Duodenal mucosa (tissue), 2 donors: ENCODE results near the gene C1GALT1.
"Not testable (repeated sequence)": the region's sequence is repeated elsewhere in the genome, so short reads cannot be mapped to it uniquely, and the experiment has no call there.

ENCODE experiments used
- H3K27ac ChIP-seq: one replicate; pipeline ENCODE4 v1.7.0; 2013; ENCODE audit warnings: low read depth, low read length
- H3K27me3 ChIP-seq, 2 donors: one replicate each; pipeline ENCODE4 v1.7.0; 2013; ENCODE audit warnings: low read length in 2 of 2, control low read depth in 1 of 2; ENCODE audit not compliant: insufficient read depth in 2 of 2, control insufficient read depth in 1 of 2
- H3K36me3 ChIP-seq, 2 donors: one replicate each; pipeline ENCODE4 v1.7.0; 2013; ENCODE audit warnings: low read length in 2 of 2, control low read depth in 1 of 2; ENCODE audit not compliant: insufficient read depth in 2 of 2, control insufficient read depth in 1 of 2
- H3K4me1 ChIP-seq, 2 donors: one replicate each; pipeline ENCODE4 v1.7.0; 2013; ENCODE audit warnings: low read length in 2 of 2, control low read depth in 1 of 2; ENCODE audit not compliant: insufficient read depth in 2 of 2, control insufficient read depth in 1 of 2
- H3K4me3 ChIP-seq, 2 donors: one replicate each; pipeline ENCODE4 v1.7.0; 2013; ENCODE audit warnings: low read length in 2 of 2, low read depth in 1 of 2
- H3K9ac ChIP-seq, 2 donors: one replicate each; pipeline ENCODE4 v1.7.0; 2013; ENCODE audit warnings: low read length in 2 of 2, low read depth in 1 of 2
- H3K9me3 ChIP-seq, 2 donors: one replicate each; pipeline ENCODE4 v1.7.0; 2013; ENCODE audit warnings: low read length in 2 of 2, control low read depth in 1 of 2; ENCODE audit not compliant: control insufficient read depth in 1 of 2

Gene C1GALT1

GRCh38 chr7:7231000-7231399, 48.7 kb downstream of the C1GALT1 start:
- Histone ChIP-seq H3K4me1 (peaks cover 5 to 12% of the 10 kb centered on the region in 2 donors), H3K4me3 (no peak overlapping the region), H3K27me3 (no peaks in the 10 kb centered on the region), H3K9me3 (peaks cover 4 to 5% of the 10 kb centered on the region in 2 donors), H3K36me3 (peaks cover 0 to 11% of the 10 kb centered on the region in 2 donors), H3K9ac (no peak overlapping the region), H3K27ac (no peak overlapping the region)

GRCh38 chr7:7231865-7232264, 49.5 kb downstream of the C1GALT1 start:
- Histone ChIP-seq H3K36me3 (peaks cover 0 to 13% of the 10 kb centered on the region in 2 donors), H3K9me3 (peaks cover 4 to 5% of the 10 kb centered on the region in 2 donors), H3K4me3 (no peak overlapping the region), H3K9ac (no peak overlapping the region), H3K27me3 (no peaks in the 10 kb centered on the region), H3K27ac (no peak overlapping the region), H3K4me1 (peaks cover 5 to 12% of the 10 kb centered on the region in 2 donors)

GRCh38 chr7:7235347-7235746, 53.0 kb downstream of the C1GALT1 start:
- Histone ChIP-seq H3K36me3 (peaks cover 8 to 32% of the 10 kb centered on the region in 2 donors), H3K4me3 (no peak overlapping the region), H3K27ac (no peak overlapping the region), H3K27me3 (no peaks in the 10 kb centered on the region), H3K9ac (no peak overlapping the region), H3K9me3 (peaks cover 4 to 5% of the 10 kb centered on the region in 2 donors), H3K4me1 (peaks cover 5 to 12% of the 10 kb centered on the region in 2 donors)

- Histone ChIP-seq H3K9ac (no peak overlapping the region), H3K4me3 (no peak overlapping the region), H3K4me1 (peaks cover 5 to 12% of the 10 kb centered on the region in 2 donors), H3K36me3 (peaks cover 8 to 32% of the 10 kb centered on the region in 2 donors), H3K9me3 (peaks cover 3% of the 10 kb centered on the region in 2 donors), H3K27ac (no peak overlapping the region), H3K27me3 (no peaks in the 10 kb centered on the region)
Observed at GRCh38 chr7:7236041-7236440, 53.7 kb downstream of the C1GALT1 start.

- H3K4me3 ChIP-seq, result no peak overlapping the region
- H3K4me1 ChIP-seq, result no peaks in the 10 kb centered on the region
- no peaks in the 10 kb centered on the region for H3K9me3 ChIP-seq
- no peak overlapping the region for H3K27ac ChIP-seq
- H3K27me3 ChIP-seq, result no peaks in the 10 kb centered on the region
- H3K36me3 ChIP-seq, result peaks cover 8 to 32% of the 10 kb centered on the region in 2 donors
- no peak overlapping the region for H3K9ac ChIP-seq
Observed at GRCh38 chr7:7237201-7237977, 55.0 kb downstream of the C1GALT1 start.

- H3K36me3 ChIP-seq, result peaks cover 8 to 32% of the 10 kb centered on the region in 2 donors
- H3K9me3 ChIP-seq, result no peaks in the 10 kb centered on the region
- no peak overlapping the region for H3K27ac ChIP-seq
- H3K9ac ChIP-seq, result no peak overlapping the region
- H3K27me3 ChIP-seq, result no peaks in the 10 kb centered on the region
- H3K4me1 ChIP-seq, result no peaks in the 10 kb centered on the region
- no peak overlapping the region for H3K4me3 ChIP-seq
Observed at GRCh38 chr7:7237978-7238267, 55.6 kb downstream of the C1GALT1 start.

GRCh38 chr7:7239346-7239745, 57.0 kb downstream of the C1GALT1 start:
- Histone ChIP-seq H3K27me3 (no peaks in the 10 kb centered on the region), H3K36me3 (peaks cover 8 to 35% of the 10 kb centered on the region in 2 donors)

GRCh38 chr7:7242899-7243298, 60.6 kb downstream of the C1GALT1 start:
- H3K4me3 ChIP-seq, result no peak overlapping the region
- H3K36me3 ChIP-seq, result peaks cover 8 to 18% of the 10 kb centered on the region in 2 donors
- no peak overlapping the region for H3K9ac ChIP-seq
- peaks cover 0 to 7% of the 10 kb centered on the region in 2 donors for H3K4me1 ChIP-seq
- no peak overlapping the region for H3K27ac ChIP-seq
- no peaks in the 10 kb centered on the region for H3K27me3 ChIP-seq
- H3K9me3 ChIP-seq, result no peaks in the 10 kb centered on the region

More at GRCh38 chr7:7239346-7239745, 57.0 kb downstream of the C1GALT1 start:
- Histone ChIP-seq H3K4me3 (no peak overlapping the region), H3K9ac (no peak overlapping the region), H3K9me3 (no peaks in the 10 kb centered on the region), H3K27ac (no peak overlapping the region), H3K4me1 (no peaks in the 10 kb centered on the region)

- not testable (repeated sequence) for H3K4me3 ChIP-seq, H3K9ac ChIP-seq, H3K9me3 ChIP-seq, H3K27ac ChIP-seq, H3K27me3 ChIP-seq, H3K36me3 ChIP-seq
- peaks cover 0 to 19% of the 10 kb centered on the region in 2 donors for H3K4me1 ChIP-seq
Observed at GRCh38 chr7:7245233-7245632, 62.9 kb downstream of the C1GALT1 start.

- Histone ChIP-seq H3K4me1 (peaks cover 0 to 23% of the 10 kb centered on the region in 2 donors), H3K27me3 (no peaks in the 10 kb centered on the region), H3K9ac (no peak overlapping the region), H3K36me3 (peaks cover 0 to 4% of the 10 kb centered on the region in 2 donors), H3K9me3 (no peaks in the 10 kb centered on the region), H3K4me3 (no peak overlapping the region), H3K27ac (no peak overlapping the region)
Observed at GRCh38 chr7:7246223-7246622, 63.9 kb downstream of the C1GALT1 start.
